Measurements from ENCODE around the gene MPC2. TPM values are rescaled to one million over a fixed set of nuclear protein-coding genes. Genes with fewer than 3 reads are reported as not detected.

MPC2 gene
- total RNA-seq = 21.8 and 36.7 TPM in 2 replicates

GRCh38 chr1:167936930-167937708 lies at the start of gene MPC2:
MPC2 (minus strand) TSS chr1:167937072; CDS start chr1:167935841, 1,231 bp downstream.

GRCh38 chr1:167936068-167936929 lies 573 bp downstream of the MPC2 start, which contains the start of gene DCAF6:
DCAF6 (plus strand) TSS chr1:167936683; CDS start chr1:167936912, 229 bp downstream.

GRCh38 chr1:167913895-167914496 lies 22.9 kb downstream of the MPC2 start, which contains the start of gene ADCY10:
ADCY10 (minus strand) TSS chr1:167914134; CDS start chr1:167905140, 8,994 bp downstream.

Other genes with a start within 250 kb of the MPC2 start
- gene MPZL1, start 215.1 kb downstream of the MPC2 start, total RNA-seq = 56.5 and 93.9 TPM in 2 replicates
- gene ADCY10, start 22.9 kb downstream of the MPC2 start, total RNA-seq = 0.78 and 1.2 TPM in 2 replicates
- 31.9 and 51.0 TPM in 2 replicates for gene DCAF6, start 389 bp downstream of the MPC2 start, total RNA-seq
- 8.9 and 12.8 TPM in 2 replicates for gene GPR161, start 199.9 kb upstream of the MPC2 start, total RNA-seq
- 23.8 and 37.1 TPM in 2 replicates for gene TIPRL, start 241.9 kb upstream of the MPC2 start, total RNA-seq